Stimulated activated CD8-positive, alpha-beta memory T cell treated with anti-CD3 and anti-CD28 coated beads, Interleukin-7, amount 100 ng/mL, for 1 hour (primary cell): Measurements from ENCODE around the gene RPH3AL.
"Not testable (repeated sequence)": the region's sequence is repeated elsewhere in the genome, so short reads cannot be mapped to it uniquely, and the experiment has no call there.

Experiments used
- DNase-seq, 2 donors: peaks; one replicate each; pipeline ENCODE4 v3.0.0-alpha.2; 2020; ENCODE audit warnings: low read depth in 2 of 2

RPH3AL gene

DNA sequence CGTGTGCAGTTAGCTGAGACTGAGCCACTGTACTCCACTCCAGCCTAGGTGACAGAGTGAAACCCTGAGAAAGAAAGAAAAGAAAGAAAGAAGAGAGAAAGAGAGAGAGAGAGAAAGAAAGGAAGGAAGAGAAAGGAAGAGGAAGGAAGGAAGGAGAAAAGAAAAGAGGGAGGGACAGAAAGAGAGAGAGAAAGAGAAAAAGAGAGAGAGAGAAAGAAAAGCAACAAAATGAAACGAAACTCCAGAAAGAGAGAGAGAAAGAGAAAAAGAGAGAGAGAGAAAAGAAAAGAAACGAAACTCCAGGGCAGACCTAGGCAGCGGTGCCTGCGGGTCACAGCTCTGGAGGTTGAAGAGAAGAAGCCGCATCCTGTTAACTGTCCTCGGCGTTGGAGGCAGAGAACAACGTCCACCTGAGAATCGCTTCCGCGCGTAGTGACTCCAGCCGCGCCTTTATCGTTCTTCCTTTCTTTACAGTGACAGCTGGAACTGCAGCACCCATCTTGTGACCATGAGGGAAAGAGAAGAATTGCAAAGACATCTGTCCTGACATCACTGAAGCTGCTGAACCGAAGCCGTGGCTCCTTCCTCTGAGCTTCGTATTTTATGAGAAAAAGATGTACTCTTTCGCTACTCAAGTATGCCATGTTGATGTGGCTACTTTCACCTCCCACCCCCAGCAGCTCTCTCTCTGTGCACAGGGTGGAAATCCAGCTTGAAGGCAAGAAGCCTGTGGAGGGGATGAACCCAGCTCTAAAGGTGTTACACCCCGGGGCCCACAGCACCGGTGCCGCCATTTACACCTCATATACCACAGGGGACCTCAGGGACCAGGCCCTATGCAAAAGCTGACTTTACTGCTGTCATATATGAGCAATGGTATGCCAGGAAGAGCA is 114.3 kb downstream of the RPH3AL start:
- no peak for DNase-seq

DNA sequence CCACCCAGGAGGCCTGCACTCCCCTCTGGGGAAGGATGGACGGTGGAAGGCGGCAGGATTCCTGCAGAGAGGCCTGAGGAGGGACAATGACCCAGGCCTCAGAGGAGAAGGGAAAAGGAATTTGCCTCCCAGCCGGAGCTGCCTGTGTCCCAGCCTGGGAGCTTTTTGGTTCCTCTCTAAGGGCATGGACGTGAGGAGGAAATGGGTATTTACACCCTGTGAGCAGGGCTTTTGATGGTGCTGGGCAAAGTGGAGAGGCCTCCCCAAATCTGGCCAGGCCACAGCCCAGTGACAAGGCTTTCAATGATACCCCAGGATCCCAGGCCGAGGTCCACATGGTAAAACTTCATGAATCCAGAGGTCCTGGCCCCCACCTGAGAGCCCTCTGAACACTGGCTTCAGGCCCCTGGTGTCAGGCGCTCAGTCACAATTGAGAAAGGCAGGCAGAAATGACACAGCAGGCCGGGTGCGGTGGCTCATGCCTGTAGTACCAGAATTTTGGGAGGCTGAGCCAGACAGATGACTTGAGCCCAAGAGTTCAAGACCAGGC is 115.1 kb downstream of the RPH3AL start:
- no peak for DNase-seq

- DNase-seq, result no peak
Observed at GRCh38 chr17:236641-237405, 115.8 kb downstream of the RPH3AL start.

DNA sequence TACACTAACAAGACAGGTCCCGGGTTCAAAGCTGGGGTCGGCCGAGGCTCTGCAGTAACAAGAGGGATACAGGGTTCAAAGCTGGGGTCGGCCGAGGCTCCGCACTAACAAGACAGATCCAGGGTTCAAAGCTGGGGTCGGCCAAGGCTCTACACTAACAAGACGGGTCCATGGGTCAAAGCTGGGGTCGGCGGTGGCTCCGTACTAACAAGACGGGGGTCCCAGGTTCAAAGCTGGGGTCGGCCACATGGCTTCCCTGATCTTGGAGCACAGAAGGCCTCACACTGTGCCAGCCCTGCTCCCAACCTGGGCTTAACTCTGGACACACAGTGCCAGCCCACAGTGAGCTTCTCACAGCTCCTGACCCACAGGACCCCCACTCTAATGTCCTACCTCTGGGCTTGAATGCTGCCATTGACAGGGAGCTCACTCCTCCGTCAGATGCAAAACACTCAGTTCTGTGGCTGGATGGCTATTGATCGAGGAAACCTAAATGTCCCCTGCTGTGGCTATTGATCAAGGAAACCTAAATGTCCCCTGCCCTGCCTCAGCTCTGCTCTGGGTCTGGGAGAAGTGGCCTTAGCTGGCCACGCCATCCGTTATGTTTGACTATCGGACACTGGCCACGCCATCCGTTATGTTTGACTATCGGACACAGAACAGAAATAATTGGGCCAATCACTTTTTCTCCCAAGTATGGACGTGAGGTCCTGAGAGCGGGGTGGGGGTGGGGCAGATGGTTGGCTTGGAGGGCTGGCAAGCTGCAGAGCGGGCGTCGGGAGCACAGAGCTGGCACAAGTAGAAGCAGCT is 116.6 kb downstream of the RPH3AL start:
- no peak for DNase-seq

- DNase-seq, result not testable (repeated sequence)
Observed at GRCh38 chr17:234994-235830, 117.4 kb downstream of the RPH3AL start.

DNA sequence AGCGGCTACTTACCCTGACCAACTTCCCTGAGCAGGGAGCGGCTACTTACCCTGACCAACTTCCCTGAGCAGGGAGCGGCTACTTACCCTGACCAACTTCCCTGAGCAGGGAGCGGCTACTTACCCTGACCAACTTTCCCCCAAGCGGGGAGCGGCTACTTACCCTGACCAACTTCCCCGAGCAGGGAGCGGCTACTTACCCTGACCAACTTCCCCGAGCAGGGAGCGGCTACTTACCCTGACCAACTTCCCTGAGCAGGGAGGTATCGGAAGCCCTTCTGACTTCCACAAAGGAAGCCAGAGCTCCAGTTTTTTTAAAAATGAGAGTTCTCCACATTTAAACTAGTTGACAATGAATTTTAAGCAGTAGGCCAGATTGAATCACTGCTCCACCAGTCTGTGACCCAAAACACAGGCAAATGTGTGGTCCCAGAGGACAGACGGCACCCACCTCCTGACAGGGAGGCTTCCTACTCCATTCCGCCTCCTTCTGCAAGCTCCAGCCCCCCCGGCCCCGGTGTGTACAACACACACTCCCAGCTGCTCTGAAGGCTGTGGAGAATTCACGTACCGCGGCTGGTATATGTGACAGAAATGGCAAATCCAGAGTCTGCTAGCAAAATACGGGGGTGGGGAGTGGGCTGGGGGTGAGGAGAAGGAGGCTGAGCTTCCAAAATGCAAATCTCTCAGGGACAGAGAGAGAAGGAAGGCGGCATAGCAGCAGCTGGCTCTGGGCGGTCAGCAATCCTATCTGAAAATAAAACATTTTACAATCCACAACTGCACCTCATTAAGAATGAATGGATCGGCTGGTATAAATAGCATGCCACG is 118.2 kb downstream of the RPH3AL start:
- not testable (repeated sequence) for DNase-seq

DNA sequence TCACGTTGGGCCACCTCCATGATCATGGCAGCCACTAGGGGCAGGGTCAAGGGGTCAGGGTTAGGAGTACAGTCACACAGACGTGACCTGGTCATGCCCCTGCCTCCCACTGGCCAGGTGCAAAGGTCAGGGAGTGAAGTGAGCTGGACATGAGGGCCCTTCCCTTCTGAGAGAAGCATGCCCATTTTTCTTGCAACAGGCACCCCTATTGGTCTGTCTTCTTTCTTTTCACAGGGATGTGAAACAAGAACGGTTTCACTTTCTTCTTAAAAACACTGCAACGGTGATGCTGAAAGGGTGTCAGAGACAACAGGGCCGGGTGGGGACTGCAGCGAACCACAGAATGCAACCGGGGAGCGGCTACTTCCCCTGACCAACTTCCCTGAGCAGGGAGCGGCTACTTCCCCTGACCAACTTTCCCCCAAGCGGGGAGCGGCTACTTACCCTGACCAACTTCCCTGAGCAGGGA is 119.1 kb downstream of the RPH3AL start:
- no peak for DNase-seq

- DNase-seq, result no peak
Observed at GRCh38 chr17:231966-232807, 120.4 kb downstream of the RPH3AL start.

- DNase-seq, result no peak
Observed at GRCh38 chr17:231191-231965, 121.2 kb downstream of the RPH3AL start.

DNA sequence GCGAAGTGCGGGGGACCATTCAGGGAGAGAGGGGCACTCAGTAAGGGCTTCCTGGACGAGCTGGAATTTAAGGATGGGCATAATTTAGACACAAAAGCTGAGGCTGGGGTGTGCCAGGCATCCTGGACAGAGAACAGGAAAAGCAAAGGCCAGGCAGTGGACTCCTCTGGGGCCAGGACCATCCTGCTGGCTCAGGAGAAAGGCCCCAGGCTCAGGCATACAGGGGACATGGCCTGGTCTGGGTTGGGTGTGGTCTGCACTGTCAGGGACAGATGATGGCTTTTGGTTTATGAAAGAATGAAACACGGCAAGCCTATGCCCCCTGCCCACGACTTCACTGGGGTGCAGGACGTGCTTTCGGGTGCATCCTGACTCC is 122.2 kb downstream of the RPH3AL start:
- no peak for DNase-seq

DNA sequence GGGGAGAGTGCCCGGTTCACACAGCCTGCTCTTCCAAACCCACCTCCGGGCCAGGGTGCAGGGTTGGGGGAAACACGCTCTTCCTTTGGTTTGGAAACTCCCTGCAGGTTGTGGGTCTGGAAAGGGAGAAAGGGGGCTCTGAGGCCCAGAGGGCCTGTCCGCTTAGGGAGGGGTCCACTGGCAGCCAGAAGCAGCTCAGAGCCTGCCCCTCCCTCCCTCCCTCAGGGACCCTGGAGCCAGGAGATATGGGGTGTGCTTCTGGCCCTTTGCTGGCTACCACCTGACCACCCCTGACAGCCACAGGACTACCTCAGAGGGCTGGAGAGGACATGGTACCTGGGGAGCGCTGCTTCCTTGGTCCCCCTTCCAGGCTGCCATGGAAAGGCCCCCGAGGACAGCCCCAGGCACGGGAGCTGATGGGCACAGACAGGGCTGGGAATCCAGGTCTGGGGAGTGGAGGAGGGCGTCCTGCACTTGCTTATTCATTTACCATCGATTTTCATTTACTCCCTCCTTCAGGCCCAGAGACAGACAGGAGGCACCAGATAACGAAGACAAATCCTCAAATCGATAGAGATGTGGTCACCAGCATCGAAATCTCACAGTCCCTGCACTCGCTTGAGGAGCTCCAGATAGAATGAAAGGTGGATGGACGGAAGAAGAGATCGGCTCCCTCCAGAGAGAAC is 122.8 kb downstream of the RPH3AL start:
- DNase-seq, result no peak

DNA sequence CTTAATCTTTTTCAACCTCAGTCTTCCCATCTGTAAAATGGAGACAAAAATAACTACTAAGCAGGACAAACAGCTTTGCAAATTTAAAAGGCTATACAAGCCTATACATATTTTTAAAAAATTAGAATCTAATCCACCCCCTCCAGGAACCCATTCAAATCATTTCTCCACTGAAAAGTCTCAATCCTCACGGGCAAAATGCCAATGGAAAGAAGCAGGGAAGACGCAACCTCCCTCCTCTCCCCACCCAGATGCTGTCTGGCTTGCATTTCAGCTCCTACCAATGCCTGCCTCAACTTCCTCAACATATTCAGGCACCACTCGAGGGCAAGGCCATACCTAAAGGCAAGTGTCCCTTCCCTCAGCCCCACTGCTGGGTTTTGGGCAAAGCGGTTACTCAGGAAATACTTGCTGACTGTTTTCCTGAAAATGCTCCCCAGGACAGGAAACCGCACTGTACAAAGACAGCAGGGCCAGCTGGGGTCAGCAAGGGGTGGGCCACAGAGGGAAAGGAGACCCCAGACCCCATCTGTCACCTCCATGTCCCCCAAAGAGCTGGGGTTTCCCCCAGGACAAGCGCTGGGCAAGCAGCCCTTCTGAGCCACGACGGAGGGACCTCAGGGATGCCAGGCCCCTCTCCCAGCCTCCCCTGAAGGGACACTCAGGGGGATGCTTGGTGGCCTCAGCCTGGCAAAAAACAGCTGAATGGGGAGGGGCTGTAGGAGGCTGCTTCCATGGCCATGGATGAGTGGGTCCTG is 123.5 kb downstream of the RPH3AL start:
- no peak for DNase-seq

DNA sequence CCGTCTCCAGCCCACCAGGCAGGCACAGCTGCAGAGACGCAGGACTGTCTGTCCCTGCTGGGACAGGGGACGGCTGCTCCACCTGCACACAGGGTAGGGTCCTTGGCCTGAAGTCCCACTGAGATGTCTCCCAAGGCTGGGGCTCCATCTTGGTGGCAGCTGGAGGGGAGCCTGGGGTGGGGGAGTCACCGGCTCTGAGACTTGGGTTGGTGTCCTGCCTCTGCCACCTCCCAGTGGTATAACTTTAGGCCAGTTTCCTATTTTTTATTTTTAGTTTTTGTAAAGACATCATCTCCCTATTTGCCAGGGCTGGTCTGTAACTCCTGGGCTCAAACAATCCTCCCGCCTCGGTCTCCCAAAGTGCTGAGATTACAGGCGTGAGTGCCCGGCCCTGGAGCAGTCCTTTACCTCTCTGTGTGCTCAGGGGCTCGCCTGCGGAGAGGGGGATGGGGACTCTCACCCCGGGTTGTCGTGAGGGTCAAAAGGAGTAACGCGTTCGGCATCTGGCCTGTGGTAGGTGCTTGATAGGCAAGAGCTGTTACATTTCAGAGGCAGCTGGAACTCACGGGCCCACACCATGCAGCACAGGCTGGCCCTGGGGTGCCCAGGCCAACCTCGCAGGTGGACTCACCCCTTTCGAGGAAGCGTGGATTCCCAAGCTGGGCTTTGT is 124.5 kb downstream of the RPH3AL start:
- no peak for DNase-seq

DNA sequence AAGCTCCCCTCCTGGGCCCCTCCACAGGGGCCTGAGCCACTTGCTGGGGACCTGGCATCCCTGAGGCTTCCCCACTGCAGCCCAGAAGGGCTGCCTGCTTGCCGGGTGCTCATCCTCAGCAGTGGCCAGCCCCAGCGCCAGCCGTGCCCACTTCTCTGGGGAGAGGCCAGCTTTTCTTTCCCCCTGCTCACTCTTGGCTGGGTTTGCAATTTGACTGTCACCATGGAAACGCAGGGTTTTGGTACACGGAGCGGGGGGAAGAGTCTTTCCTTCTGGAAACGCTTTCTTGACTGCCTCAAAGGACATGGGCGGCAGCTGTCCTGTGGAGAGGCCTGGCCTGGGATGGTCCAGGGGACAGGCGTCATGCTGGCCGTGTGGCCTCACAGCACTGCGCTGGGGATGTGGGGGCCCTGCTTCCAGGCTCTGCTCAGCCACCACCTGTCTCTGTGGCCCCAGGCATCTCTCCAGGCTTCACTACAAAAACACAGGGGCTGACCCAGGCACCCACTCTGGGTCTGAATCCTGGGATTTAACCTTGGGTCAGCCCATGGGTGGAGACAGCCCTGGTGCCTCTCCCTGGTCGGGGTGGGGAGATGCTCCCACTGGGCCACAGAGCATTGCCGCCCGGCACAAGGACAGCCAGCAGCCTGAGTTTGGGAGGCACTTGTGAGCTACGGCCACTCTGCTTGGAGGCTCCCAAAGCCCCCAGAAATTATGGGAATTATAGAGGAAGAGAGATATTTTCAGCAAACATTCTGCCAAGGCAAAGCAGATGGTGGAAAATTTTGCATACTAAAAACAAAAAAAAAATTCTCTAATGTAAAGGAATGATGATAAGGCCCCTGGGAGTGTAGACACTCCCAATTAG is 125.3 kb downstream of the RPH3AL start:
- DNase-seq, result no peak
